ENCODE results near the gene RETREG3.

GRCh38 chr17:42543190-42544079 lies 65.7 kb downstream of the RETREG3 start:
- TF ChIP-seq POLR2A (IDR thresholded peaks at IDR 0.05), result no peak
- TF ChIP-seq, protein P1, sequence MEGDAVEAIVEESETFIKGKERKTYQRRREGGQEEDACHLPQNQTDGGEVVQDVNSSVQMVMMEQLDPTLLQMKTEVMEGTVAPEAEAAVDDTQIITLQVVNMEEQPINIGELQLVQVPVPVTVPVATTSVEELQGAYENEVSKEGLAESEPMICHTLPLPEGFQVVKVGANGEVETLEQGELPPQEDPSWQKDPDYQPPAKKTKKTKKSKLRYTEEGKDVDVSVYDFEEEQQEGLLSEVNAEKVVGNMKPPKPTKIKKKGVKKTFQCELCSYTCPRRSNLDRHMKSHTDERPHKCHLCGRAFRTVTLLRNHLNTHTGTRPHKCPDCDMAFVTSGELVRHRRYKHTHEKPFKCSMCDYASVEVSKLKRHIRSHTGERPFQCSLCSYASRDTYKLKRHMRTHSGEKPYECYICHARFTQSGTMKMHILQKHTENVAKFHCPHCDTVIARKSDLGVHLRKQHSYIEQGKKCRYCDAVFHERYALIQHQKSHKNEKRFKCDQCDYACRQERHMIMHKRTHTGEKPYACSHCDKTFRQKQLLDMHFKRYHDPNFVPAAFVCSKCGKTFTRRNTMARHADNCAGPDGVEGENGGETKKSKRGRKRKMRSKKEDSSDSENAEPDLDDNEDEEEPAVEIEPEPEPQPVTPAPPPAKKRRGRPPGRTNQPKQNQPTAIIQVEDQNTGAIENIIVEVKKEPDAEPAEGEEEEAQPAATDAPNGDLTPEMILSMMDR (IDR thresholded peaks at IDR 0.05), result no peak
